Liver (tissue), 9 donors: ENCODE results near the gene NEIL3. TPM values are rescaled to one million over a fixed set of nuclear protein-coding genes. Genes with fewer than 3 reads are reported as not detected.

ENCODE experiments used
- DNase-seq: peaks from one replicate; pipeline ENCODE4 v3.0.0-alpha.2; 2017; ENCODE audit warnings: low spot score
- H3K27ac ChIP-seq, 2 donors: one replicate each; pipeline ENCODE4 v1.7.0; 2013; ENCODE audit warnings: inconsistent platforms in 2 of 2, low read length in 2 of 2, control low read depth in 1 of 2, low read depth in 1 of 2, mild to moderate bottlenecking in 1 of 2
- H3K27me3 ChIP-seq, 4 donors: one replicate each; pipeline versions ENCODE4 v1.6.1 to v1.7.0; 2013; ENCODE audit warnings: low read length in 3 of 4, inconsistent platforms in 1 of 4, mild to moderate bottlenecking in 1 of 4, moderate library complexity in 1 of 4; ENCODE audit not compliant: control insufficient read depth in 4 of 4, insufficient read depth in 4 of 4
- H3K36me3 ChIP-seq, 4 donors: one replicate each; pipeline versions ENCODE4 v1.6.1 to v1.7.0; 2013; ENCODE audit warnings: low read length in 3 of 4, mild to moderate bottlenecking in 3 of 4, low read depth in 1 of 4, moderate library complexity in 1 of 4; ENCODE audit not compliant: control insufficient read depth in 4 of 4, insufficient read depth in 3 of 4
- H3K4me1 ChIP-seq, 4 donors: one replicate each; pipeline versions ENCODE4 v1.6.1 to v1.7.0; 2013; ENCODE audit warnings: low read length in 3 of 4, mild to moderate bottlenecking in 3 of 4, moderate library complexity in 1 of 4; ENCODE audit not compliant: control insufficient read depth in 4 of 4, insufficient read depth in 4 of 4
- H3K4me3 ChIP-seq, 3 donors: one replicate each; pipeline versions ENCODE4 v1.6.1 to v1.7.0; 2013; ENCODE audit warnings: low read length in 3 of 3, control low read depth in 1 of 3, low read depth in 1 of 3, mild to moderate bottlenecking in 1 of 3
- H3K9ac ChIP-seq, 2 donors: one replicate each; pipeline ENCODE4 v1.7.0; 2013; ENCODE audit warnings: low read length in 2 of 2, mild to moderate bottlenecking in 2 of 2, moderate library complexity in 2 of 2, control low read depth in 1 of 2, low read depth in 1 of 2
- H3K9me3 ChIP-seq, 4 donors: one replicate each; pipeline versions ENCODE4 v1.6.1 to v1.7.0; 2013; ENCODE audit warnings: low read length in 3 of 4; ENCODE audit not compliant: control insufficient read depth in 4 of 4
- EGR1 ChIP-seq, 2 donors: IDR thresholded peaks; 2 replicates each; pipeline ENCODE4 v1.6.1; 2016 to 2018; ENCODE audit warnings: antibody characterized with exemption in 2 of 2, low read depth in 2 of 2
- FOXA1 ChIP-seq: IDR thresholded peaks from 2 replicates; pipeline ENCODE4 v1.6.1; 2016; ENCODE audit warnings: antibody characterized with exemption
- FOXA2 ChIP-seq: IDR thresholded peaks from 2 replicates; pipeline ENCODE4 v1.6.1; 2016; ENCODE audit warnings: antibody characterized with exemption
- GABPA ChIP-seq, 2 donors: IDR thresholded peaks in 1 of 2; conservative IDR thresholded peaks in 1 of 2; 2 replicates each; pipeline ENCODE4 v1.6.1; 2016; ENCODE audit warnings: antibody characterized with exemption in 2 of 2, mild to moderate bottlenecking in 1 of 2, moderate library complexity in 1 of 2
- HNF4A ChIP-seq, 2 donors: conservative IDR thresholded peaks; 2 replicates each; pipeline ENCODE4 v1.6.1; 2016; ENCODE audit warnings: antibody characterized with exemption in 2 of 2, mild to moderate bottlenecking in 2 of 2
- HNF4G ChIP-seq: IDR thresholded peaks from 2 replicates; pipeline ENCODE4 v1.6.1; 2016; ENCODE audit warnings: antibody characterized with exemption
- JUND ChIP-seq, 2 donors: IDR thresholded peaks; 2 replicates each; pipeline ENCODE4 v1.6.1; 2016; ENCODE audit warnings: antibody characterized with exemption in 2 of 2
- NR2F2 ChIP-seq: IDR thresholded peaks from 2 replicates; pipeline ENCODE4 v1.6.1; 2016; ENCODE audit warnings: antibody characterized with exemption
- RAD21 ChIP-seq, 2 donors: IDR thresholded peaks; 2 replicates each; pipeline ENCODE4 v1.6.1; 2016; ENCODE audit warnings: antibody characterized with exemption in 2 of 2, mild to moderate bottlenecking in 2 of 2
- RXRA ChIP-seq, 2 donors: IDR thresholded peaks; 2 replicates each; pipeline ENCODE4 v1.6.1; 2017 to 2018; ENCODE audit warnings: antibody characterized with exemption in 2 of 2, mild to moderate bottlenecking in 1 of 2
- SP1 ChIP-seq: IDR thresholded peaks from 2 replicates; pipeline ENCODE4 v1.6.1; 2018; ENCODE audit warnings: antibody characterized with exemption, mild to moderate bottlenecking
- TAF1 ChIP-seq: conservative IDR thresholded peaks from 2 replicates; pipeline ENCODE4 v1.6.1; 2016; ENCODE audit warnings: antibody characterized with exemption, mild to moderate bottlenecking
- YY1 ChIP-seq: IDR thresholded peaks from 2 replicates; pipeline ENCODE4 v1.6.1; 2016; ENCODE audit warnings: antibody characterized with exemption, mild to moderate bottlenecking
- WGBS: extraction: QIAGEN DNeasy Blood & Tissue Kit; methylation state at CpG from one replicate; pipeline ENCODE4 v1.1.7; 2013; 5-methylcytosine and 5-hydroxymethylcytosine counted together
- polyA plus RNA-seq, 2 donors: library from polyadenylated mRNA; stranded (reverse) in 1 of 2; unstranded in 1 of 2; fragments of 200-250 nt in 1 of 2; fragments of >200 nt in 1 of 2; fragmentation: Nextera tagmentation in 1 of 2; extraction: Ambion mirVana in 1 of 2; gene quantifications; one replicate each; pipeline versions ENCODE4 v1.2.1 to v1.2.3, GENCODE V29; 2013 to 2015
- total RNA-seq, 2 donors: library from RNA; depleted of rRNA; stranded (reverse); fragments of >200 nt; gene quantifications; one replicate each; pipeline ENCODE4 v1.2.3, GENCODE V29; 2014
- TF ChIP-seq, protein P1 (sequence below): IDR thresholded peaks from 2 replicates; pipeline ENCODE4 v1.6.1; 2016; ENCODE audit warnings: antibody characterized with exemption
- TF ChIP-seq, protein P2 (sequence below): fragments of 150-350 bp; IDR thresholded peaks from 2 replicates; pipeline ENCODE4 v1.5.1; 2017; ENCODE audit warnings: improper control_type of control experiment, low read depth, low read length; ENCODE audit not compliant: missing input control
- TF ChIP-seq, protein P3 (sequence below): IDR thresholded peaks from 2 replicates; pipeline ENCODE4 v1.6.1; 2016; ENCODE audit warnings: antibody characterized with exemption
- TF ChIP-seq, protein P4 (sequence below): IDR thresholded peaks from 2 replicates; pipeline ENCODE4 v1.6.1; 2016; ENCODE audit warnings: antibody characterized with exemption, mild to moderate bottlenecking
- TF ChIP-seq, protein P5 (sequence below): IDR thresholded peaks from 2 replicates; pipeline ENCODE4 v1.6.1; 2016; ENCODE audit warnings: antibody characterized with exemption
- donor health status: healthy.
- donor health status: healthy.
- donor health status: healthy.
- donor health status: healthy.
- donor health status: healthy.

The NEIL3 gene
- total and polyA plus RNA-seq, 4 donors, result 0.07 to 11.0 (median 0.19) TPM

DNA sequence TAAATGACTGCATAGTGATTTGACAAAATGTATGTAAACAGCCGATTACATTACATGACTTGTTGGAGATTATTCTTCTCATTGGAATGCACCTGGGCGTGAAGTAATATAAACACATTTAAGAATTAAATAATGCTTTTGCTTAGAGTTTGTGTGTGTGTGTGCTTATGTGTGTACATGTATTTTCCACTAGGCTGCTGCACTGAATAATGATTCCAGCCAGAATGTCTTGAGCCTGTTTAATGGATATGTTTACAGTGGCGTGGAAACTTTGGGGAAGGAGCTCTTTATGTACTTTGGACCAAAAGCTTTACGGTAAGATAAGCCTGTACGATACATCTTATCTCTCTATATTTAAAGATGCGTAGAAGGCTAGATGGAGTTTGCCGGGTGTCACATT, 12.6 kb downstream of the NEIL3 start:
- H3K9ac ChIP-seq, result no peak overlapping the region

DNA sequence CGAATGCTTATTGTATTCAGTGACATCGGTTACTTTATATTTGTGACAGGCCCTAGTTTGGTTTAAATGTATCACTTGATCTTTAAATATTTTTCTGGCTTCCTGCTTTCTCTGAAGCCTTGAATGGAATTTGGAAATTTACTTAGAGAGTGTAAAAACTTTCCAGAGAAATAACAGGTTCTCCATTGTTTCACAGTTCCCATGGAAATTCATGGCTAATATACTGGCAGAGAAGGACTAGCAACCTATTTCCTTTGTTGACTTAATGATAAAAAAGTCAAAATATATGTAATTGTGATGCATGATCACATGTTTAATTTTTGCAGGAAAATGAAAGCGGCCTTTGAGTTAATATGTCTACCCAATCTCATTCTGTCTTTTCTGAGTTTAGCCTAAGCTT, 13.2 kb downstream of the NEIL3 start:
- 90% methylated on average over 3 of the region's 3 CpGs for WGBS
- no peak overlapping the region for H3K27ac ChIP-seq
- no peak overlapping the region for H3K9ac ChIP-seq
- H3K4me1 ChIP-seq, result no peaks in the 10 kb centered on the region
- H3K36me3 ChIP-seq, result no peaks in the 10 kb centered on the region
- DNase-seq, result no peak
- TF ChIP-seq JUND (IDR thresholded peaks at IDR 0.05) (no peak), EGR1 (IDR thresholded peaks at IDR 0.05; ENCODE audit: low read depth in 2 of 2) (no peak)
- H3K9me3 ChIP-seq, result no peaks in the 10 kb centered on the region
- H3K27me3 ChIP-seq, result no peaks in the 10 kb centered on the region
- H3K4me3 ChIP-seq, result no peak overlapping the region

More for the DNA sequence above, 12.6 kb downstream of the NEIL3 start:
- Histone ChIP-seq H3K4me3 (no peak overlapping the region), H3K4me1 (no peaks in the 10 kb centered on the region), H3K9me3 (no peaks in the 10 kb centered on the region), H3K36me3 (no peaks in the 10 kb centered on the region), H3K27ac (no peak overlapping the region), H3K27me3 (no peaks in the 10 kb centered on the region)
- TF ChIP-seq NR2F2, result no peak
- no peak for TF ChIP-seq HNF4G
- no peak for TF ChIP-seq JUND (IDR thresholded peaks at IDR 0.05)
- no peak for TF ChIP-seq RXRA (IDR thresholded peaks at IDR 0.05)
- TF ChIP-seq, protein P1, sequence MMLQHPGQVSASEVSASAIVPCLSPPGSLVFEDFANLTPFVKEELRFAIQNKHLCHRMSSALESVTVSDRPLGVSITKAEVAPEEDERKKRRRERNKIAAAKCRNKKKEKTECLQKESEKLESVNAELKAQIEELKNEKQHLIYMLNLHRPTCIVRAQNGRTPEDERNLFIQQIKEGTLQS, result no peak
- no peak for TF ChIP-seq RAD21 (IDR thresholded peaks at IDR 0.05)
- TF ChIP-seq FOXA2, result no peak
- TF ChIP-seq GABPA (IDR thresholded peaks at IDR 0.05 in 1 of 2, conservative IDR thresholded peaks at IDR 0.05 in 1 of 2), result no peak
- no peak for TF ChIP-seq YY1
- TF ChIP-seq, protein P2, sequence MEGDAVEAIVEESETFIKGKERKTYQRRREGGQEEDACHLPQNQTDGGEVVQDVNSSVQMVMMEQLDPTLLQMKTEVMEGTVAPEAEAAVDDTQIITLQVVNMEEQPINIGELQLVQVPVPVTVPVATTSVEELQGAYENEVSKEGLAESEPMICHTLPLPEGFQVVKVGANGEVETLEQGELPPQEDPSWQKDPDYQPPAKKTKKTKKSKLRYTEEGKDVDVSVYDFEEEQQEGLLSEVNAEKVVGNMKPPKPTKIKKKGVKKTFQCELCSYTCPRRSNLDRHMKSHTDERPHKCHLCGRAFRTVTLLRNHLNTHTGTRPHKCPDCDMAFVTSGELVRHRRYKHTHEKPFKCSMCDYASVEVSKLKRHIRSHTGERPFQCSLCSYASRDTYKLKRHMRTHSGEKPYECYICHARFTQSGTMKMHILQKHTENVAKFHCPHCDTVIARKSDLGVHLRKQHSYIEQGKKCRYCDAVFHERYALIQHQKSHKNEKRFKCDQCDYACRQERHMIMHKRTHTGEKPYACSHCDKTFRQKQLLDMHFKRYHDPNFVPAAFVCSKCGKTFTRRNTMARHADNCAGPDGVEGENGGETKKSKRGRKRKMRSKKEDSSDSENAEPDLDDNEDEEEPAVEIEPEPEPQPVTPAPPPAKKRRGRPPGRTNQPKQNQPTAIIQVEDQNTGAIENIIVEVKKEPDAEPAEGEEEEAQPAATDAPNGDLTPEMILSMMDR, result no peak
- TF ChIP-seq FOXA1, result no peak
- no peak for TF ChIP-seq SP1
- TF ChIP-seq, protein P3, sequence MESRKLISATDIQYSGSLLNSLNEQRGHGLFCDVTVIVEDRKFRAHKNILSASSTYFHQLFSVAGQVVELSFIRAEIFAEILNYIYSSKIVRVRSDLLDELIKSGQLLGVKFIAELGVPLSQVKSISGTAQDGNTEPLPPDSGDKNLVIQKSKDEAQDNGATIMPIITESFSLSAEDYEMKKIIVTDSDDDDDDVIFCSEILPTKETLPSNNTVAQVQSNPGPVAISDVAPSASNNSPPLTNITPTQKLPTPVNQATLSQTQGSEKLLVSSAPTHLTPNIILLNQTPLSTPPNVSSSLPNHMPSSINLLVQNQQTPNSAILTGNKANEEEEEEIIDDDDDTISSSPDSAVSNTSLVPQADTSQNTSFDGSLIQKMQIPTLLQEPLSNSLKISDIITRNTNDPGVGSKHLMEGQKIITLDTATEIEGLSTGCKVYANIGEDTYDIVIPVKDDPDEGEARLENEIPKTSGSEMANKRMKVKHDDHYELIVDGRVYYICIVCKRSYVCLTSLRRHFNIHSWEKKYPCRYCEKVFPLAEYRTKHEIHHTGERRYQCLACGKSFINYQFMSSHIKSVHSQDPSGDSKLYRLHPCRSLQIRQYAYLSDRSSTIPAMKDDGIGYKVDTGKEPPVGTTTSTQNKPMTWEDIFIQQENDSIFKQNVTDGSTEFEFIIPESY, result no peak
- TF ChIP-seq, protein P4, sequence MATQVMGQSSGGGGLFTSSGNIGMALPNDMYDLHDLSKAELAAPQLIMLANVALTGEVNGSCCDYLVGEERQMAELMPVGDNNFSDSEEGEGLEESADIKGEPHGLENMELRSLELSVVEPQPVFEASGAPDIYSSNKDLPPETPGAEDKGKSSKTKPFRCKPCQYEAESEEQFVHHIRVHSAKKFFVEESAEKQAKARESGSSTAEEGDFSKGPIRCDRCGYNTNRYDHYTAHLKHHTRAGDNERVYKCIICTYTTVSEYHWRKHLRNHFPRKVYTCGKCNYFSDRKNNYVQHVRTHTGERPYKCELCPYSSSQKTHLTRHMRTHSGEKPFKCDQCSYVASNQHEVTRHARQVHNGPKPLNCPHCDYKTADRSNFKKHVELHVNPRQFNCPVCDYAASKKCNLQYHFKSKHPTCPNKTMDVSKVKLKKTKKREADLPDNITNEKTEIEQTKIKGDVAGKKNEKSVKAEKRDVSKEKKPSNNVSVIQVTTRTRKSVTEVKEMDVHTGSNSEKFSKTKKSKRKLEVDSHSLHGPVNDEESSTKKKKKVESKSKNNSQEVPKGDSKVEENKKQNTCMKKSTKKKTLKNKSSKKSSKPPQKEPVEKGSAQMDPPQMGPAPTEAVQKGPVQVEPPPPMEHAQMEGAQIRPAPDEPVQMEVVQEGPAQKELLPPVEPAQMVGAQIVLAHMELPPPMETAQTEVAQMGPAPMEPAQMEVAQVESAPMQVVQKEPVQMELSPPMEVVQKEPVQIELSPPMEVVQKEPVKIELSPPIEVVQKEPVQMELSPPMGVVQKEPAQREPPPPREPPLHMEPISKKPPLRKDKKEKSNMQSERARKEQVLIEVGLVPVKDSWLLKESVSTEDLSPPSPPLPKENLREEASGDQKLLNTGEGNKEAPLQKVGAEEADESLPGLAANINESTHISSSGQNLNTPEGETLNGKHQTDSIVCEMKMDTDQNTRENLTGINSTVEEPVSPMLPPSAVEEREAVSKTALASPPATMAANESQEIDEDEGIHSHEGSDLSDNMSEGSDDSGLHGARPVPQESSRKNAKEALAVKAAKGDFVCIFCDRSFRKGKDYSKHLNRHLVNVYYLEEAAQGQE, result no peak
- TF ChIP-seq TAF1, result no peak
- TF ChIP-seq, protein P5, sequence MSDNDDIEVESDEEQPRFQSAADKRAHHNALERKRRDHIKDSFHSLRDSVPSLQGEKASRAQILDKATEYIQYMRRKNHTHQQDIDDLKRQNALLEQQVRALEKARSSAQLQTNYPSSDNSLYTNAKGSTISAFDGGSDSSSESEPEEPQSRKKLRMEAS, result no peak
- TF ChIP-seq EGR1 (IDR thresholded peaks at IDR 0.05; ENCODE audit: low read depth in 2 of 2), result no peak
- TF ChIP-seq HNF4A (conservative IDR thresholded peaks at IDR 0.05), result no peak
- 78% methylated on average over 7 of the region's 7 CpGs for WGBS
- no peak for DNase-seq
